ENCODE measurements around the gene REV1. TPM values are rescaled to one million over a fixed set of nuclear protein-coding genes. Genes with fewer than 3 reads are reported as not detected.

Gene REV1
- polyA plus RNA-seq, 1 donor: 32.0 TPM

Other genes with a start within 250 kb of the REV1 start
- gene LYG2, start 234.4 kb downstream of the REV1 start, polyA plus RNA-seq (ENCODE audit: insufficient read length): 0.25 TPM
- 2.4 TPM for gene LYG1, start 188.8 kb downstream of the REV1 start, polyA plus RNA-seq (ENCODE audit: insufficient read length)
- gene TXNDC9, start 153.7 kb downstream of the REV1 start, polyA plus RNA-seq (ENCODE audit: insufficient read length): 20.1 TPM
- 45.2 TPM for gene EIF5B, start 152.6 kb downstream of the REV1 start, polyA plus RNA-seq (ENCODE audit: insufficient read length)